PFSK-1 (cell line): ENCODE measurements around the gene CLEC3B.

Experiments
- POLR2AphosphoS5 ChIP-seq: IDR thresholded peaks from 2 replicates; pipeline ENCODE4 v1.6.1; 2012; ENCODE audit warnings: low read depth, mild to moderate bottlenecking, control low read depth, low read length, moderate library complexity
- SIN3A ChIP-seq: IDR thresholded peaks from 2 replicates; pipeline ENCODE4 v1.6.1; 2012; ENCODE audit warnings: mild to moderate bottlenecking, low read length, moderate library complexity, borderline replicate concordance; ENCODE audit not compliant: insufficient read depth
- TAF1 ChIP-seq: IDR thresholded peaks from 2 replicates; pipeline ENCODE4 v1.6.1; 2012; ENCODE audit warnings: low read length, control low read depth, borderline replicate concordance; ENCODE audit not compliant: insufficient read depth
- TF ChIP-seq, protein P1 (sequence below), 2 experiments: IDR thresholded peaks; 2 replicates each; pipeline versions ENCODE4 v1.6.1 to v1.8.0; 2011 to 2012; ENCODE audit warnings: low read depth in 2 of 2, low read length in 2 of 2, control low read depth in 1 of 2, inconsistent platforms in 1 of 2, mild to moderate bottlenecking in 1 of 2, moderate library complexity in 1 of 2; ENCODE audit not compliant: insufficient read depth in 1 of 2

DNA sequence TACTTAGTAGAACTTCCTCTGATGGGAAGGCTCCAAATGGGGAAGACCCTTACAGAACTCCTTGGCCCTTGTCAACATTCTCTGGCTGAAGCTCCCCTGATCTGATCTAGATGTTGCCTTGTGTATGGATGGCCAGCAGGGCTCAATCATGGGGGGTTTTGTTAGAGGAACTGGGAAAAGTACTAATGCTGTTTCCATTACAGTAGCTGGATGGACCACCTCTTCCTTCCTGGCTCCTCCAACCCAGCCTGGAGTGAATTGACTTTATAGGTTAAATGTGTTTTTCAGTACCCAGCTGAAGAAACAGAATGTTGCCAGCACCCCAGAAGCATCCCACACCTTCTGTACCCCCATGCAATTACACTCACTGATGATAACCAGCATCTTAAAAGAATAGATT lies 22.7 kb upstream of the CLEC3B start:
- TF ChIP-seq SIN3A (no peak), TAF1 (no peak), POLR2AphosphoS5 (no peak)
- TF ChIP-seq, protein P1, sequence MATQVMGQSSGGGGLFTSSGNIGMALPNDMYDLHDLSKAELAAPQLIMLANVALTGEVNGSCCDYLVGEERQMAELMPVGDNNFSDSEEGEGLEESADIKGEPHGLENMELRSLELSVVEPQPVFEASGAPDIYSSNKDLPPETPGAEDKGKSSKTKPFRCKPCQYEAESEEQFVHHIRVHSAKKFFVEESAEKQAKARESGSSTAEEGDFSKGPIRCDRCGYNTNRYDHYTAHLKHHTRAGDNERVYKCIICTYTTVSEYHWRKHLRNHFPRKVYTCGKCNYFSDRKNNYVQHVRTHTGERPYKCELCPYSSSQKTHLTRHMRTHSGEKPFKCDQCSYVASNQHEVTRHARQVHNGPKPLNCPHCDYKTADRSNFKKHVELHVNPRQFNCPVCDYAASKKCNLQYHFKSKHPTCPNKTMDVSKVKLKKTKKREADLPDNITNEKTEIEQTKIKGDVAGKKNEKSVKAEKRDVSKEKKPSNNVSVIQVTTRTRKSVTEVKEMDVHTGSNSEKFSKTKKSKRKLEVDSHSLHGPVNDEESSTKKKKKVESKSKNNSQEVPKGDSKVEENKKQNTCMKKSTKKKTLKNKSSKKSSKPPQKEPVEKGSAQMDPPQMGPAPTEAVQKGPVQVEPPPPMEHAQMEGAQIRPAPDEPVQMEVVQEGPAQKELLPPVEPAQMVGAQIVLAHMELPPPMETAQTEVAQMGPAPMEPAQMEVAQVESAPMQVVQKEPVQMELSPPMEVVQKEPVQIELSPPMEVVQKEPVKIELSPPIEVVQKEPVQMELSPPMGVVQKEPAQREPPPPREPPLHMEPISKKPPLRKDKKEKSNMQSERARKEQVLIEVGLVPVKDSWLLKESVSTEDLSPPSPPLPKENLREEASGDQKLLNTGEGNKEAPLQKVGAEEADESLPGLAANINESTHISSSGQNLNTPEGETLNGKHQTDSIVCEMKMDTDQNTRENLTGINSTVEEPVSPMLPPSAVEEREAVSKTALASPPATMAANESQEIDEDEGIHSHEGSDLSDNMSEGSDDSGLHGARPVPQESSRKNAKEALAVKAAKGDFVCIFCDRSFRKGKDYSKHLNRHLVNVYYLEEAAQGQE (IDR thresholded peaks at IDR 0.05; ENCODE audit: insufficient read depth in 1 of 2, low read depth in 2 of 2, low read length in 2 of 2) = no peak
